Endothelial cell of umbilical vein (primary cell): ENCODE results near the gene OR5T2.

Experiments used
- EZH2 ChIP-seq: IDR thresholded peaks from 2 replicates; pipeline ENCODE4 v1.6.1; 2012; ENCODE audit warnings: borderline replicate concordance, low read depth, mild to moderate bottlenecking, moderate library complexity, low read length, inconsistent platforms; ENCODE audit not compliant: severe bottlenecking
- MYC ChIP-seq: IDR thresholded peaks from one replicate; pipeline ENCODE4 v1.6.1; 2011; ENCODE audit warnings: mild to moderate bottlenecking, low read depth, low read length
- POLR2AphosphoS5 ChIP-seq: IDR thresholded peaks from 2 replicates; pipeline ENCODE4 v1.6.1; 2012; ENCODE audit warnings: low read depth, mild to moderate bottlenecking, control low read depth, low read length, moderate library complexity; ENCODE audit not compliant: insufficient read depth
- TF ChIP-seq, protein P1 (sequence below), 2 donors: IDR thresholded peaks; 1 replicate in 1 of 2; 2 replicates in 1 of 2; pipeline ENCODE4 v1.5.1; 2011; ENCODE audit warnings: low read length in 2 of 2, mild to moderate bottlenecking in 2 of 2, moderate library complexity in 2 of 2, control low read depth in 1 of 2, inconsistent platforms in 1 of 2, low read depth in 1 of 2; ENCODE audit not compliant: insufficient read depth in 1 of 2; ENCODE audit errors: extremely low read depth in 1 of 2

DNA sequence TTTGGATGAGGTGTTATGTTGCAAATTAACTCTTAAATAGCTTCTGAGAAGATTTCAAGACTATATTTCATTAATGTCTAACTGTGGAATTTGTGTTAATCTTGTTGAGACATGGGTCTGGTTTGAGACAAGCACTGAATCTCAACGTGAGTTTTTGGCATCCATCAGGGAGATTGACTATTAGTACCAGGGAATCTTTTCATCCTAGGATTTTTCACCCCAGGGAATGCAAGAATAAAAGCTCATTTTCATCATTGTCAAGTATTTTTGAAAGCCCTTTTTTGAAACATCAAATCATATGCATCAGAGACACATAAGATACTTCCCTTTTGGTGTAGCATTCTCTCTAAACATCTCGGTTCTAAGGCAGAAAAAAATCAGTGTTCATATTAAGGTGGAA, 19.5 kb downstream of the OR5T2 start:
- TF ChIP-seq, protein P1, sequence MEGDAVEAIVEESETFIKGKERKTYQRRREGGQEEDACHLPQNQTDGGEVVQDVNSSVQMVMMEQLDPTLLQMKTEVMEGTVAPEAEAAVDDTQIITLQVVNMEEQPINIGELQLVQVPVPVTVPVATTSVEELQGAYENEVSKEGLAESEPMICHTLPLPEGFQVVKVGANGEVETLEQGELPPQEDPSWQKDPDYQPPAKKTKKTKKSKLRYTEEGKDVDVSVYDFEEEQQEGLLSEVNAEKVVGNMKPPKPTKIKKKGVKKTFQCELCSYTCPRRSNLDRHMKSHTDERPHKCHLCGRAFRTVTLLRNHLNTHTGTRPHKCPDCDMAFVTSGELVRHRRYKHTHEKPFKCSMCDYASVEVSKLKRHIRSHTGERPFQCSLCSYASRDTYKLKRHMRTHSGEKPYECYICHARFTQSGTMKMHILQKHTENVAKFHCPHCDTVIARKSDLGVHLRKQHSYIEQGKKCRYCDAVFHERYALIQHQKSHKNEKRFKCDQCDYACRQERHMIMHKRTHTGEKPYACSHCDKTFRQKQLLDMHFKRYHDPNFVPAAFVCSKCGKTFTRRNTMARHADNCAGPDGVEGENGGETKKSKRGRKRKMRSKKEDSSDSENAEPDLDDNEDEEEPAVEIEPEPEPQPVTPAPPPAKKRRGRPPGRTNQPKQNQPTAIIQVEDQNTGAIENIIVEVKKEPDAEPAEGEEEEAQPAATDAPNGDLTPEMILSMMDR (IDR thresholded peaks at IDR 0.05; ENCODE audit: extremely low read depth in 1 of 2, insufficient read depth in 1 of 2, low read depth in 1 of 2, low read length in 2 of 2) = no peak
- TF ChIP-seq EZH2 (no peak), MYC (no peak), POLR2AphosphoS5 (no peak)
